ENCODE measurements around the gene PTPRN2. TPM values are rescaled to one million over a fixed set of nuclear protein-coding genes. Genes with fewer than 3 reads are reported as not detected.

PTPRN2 gene
- total and polyA plus RNA-seq, 2 donors (not counting 3 experiments of a cell fraction or from before 2014, with no cell fraction given), result 0.62 to 0.88 TPM

DNA sequence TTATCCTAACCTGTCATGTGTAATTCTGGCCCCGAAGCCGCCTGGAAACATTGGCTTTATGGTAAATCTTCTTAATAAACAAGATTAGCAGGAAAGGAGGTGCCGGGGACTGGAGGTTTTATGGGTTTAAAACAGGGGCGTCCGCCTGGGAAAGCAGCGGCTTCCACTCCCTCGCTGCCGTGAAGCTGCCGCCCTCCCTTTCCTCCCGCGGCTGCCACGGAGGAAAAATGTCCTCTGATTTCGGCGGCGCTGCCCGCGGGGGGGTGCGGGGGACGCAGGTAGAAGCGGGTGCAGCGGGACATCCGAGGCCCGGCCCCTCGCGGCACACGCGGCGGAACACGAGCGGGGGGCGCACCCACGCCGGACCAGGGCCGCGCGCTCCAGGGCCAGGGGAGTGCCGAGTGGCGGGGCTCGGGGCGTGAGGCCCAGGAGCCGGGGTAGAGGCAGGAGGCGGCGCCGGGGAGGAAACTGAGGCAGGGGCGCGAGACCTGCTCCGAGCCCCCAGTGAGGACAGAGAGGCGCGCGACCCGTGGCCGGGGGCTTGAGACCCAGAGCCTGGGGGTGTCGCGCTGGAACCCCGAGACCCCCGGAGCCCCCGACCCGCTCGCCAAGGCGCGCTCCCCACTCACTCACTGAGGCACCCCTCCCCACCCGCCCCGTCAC lies 993 bp downstream of the PTPRN2 start:
- Histone ChIP-seq H2AFZ (ENCODE audit: low read depth, low read length) (no peak overlapping the region), H4K20me1 (replicated peaks; ENCODE audit: control insufficient read depth, extremely low read depth, insufficient read depth, low read length) (no peaks in the 10 kb centered on the region), H3K9ac (replicated peaks; ENCODE audit: extremely low read depth, insufficient read depth, low read length) (no peak overlapping the region), H3K27me3 (ENCODE audit: control insufficient read depth in 2 of 2, insufficient read depth in 2 of 2, low read length in 2 of 2) (peaks cover 10 to 22% of the 10 kb centered on the region in 2 experiments), H3K27ac (ENCODE audit: insufficient read depth, low read depth, low read length) (no peak overlapping the region), H3K4me3 (replicated peaks in 1 of 3; ENCODE audit: insufficient read depth in 1 of 3, low read depth in 1 of 3, low read length in 3 of 3) (no peak overlapping the region), H3K36me3 (ENCODE audit: control insufficient read depth in 2 of 2, extremely low read depth in 1 of 2, insufficient read depth in 2 of 2, low read length in 2 of 2) (no peaks in the 10 kb centered on the region), H3K4me2 (ENCODE audit: insufficient read depth, low read length) (no peak overlapping the region), H3K9me1 (replicated peaks; ENCODE audit: control insufficient read depth, extremely low read depth, insufficient read depth, low read length) (no peaks in the 10 kb centered on the region), H3K4me1 (ENCODE audit: control insufficient read depth, extremely low read depth, insufficient read depth, low read length) (no peaks in the 10 kb centered on the region), H3K79me2 (ENCODE audit: control insufficient read depth, insufficient read depth, low read length) (no peaks in the 10 kb centered on the region), H3K9me3 (replicated peaks; ENCODE audit: control insufficient read depth, insufficient read depth, low read length) (no peaks in the 10 kb centered on the region)
- DNase-seq (ENCODE audit: low read depth, low spot score) (no peak), FAIRE-seq (no peak)
- TF ChIP-seq, protein P1, sequence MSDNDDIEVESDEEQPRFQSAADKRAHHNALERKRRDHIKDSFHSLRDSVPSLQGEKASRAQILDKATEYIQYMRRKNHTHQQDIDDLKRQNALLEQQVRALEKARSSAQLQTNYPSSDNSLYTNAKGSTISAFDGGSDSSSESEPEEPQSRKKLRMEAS (IDR thresholded peaks at IDR 0.05; ENCODE audit: insufficient read depth, insufficient read length), result no peak
- no peak for TF ChIP-seq POLR2AphosphoS5 (IDR thresholded peaks at IDR 0.05; ENCODE audit: insufficient read depth, low read depth, low read length)
- no peak for TF ChIP-seq EZH2 (IDR thresholded peaks at IDR 0.05; ENCODE audit: borderline replicate concordance, low read depth, low read length, severe bottlenecking)
- TF ChIP-seq, protein P2, sequence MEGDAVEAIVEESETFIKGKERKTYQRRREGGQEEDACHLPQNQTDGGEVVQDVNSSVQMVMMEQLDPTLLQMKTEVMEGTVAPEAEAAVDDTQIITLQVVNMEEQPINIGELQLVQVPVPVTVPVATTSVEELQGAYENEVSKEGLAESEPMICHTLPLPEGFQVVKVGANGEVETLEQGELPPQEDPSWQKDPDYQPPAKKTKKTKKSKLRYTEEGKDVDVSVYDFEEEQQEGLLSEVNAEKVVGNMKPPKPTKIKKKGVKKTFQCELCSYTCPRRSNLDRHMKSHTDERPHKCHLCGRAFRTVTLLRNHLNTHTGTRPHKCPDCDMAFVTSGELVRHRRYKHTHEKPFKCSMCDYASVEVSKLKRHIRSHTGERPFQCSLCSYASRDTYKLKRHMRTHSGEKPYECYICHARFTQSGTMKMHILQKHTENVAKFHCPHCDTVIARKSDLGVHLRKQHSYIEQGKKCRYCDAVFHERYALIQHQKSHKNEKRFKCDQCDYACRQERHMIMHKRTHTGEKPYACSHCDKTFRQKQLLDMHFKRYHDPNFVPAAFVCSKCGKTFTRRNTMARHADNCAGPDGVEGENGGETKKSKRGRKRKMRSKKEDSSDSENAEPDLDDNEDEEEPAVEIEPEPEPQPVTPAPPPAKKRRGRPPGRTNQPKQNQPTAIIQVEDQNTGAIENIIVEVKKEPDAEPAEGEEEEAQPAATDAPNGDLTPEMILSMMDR (IDR thresholded peaks at IDR 0.05; ENCODE audit: extremely low read depth in 1 of 2, insufficient read depth in 1 of 2, low read depth in 1 of 2, low read length in 2 of 2), result no peak
- BruUV-seq (replicated peaks), result no TSS peak
- intact Hi-C loops (cut with micrococcal nuclease), result no loop called here
- POLR2A ChIA-PET, result no interaction called here
- CTCF ChIA-PET, result no interaction called here
- dilution Hi-C loops (cut with MboI; ENCODE audit: extremely low pct_ligation_motif_present, low sequenced_read_pairs), result no loop called here

Data from endothelial cell of umbilical vein (primary cell).